ENCODE data around the gene NOTUM. TPM values are rescaled to one million over a fixed set of nuclear protein-coding genes. Genes with fewer than 3 reads are reported as not detected.

The NOTUM gene
- total RNA-seq (2014; rRNA removed; shearing (Covaris generic)): 2.0 and 2.3 TPM in 2 replicates

- H3K27me3 ChIP-seq (ENCODE audit: control insufficient read depth, insufficient read depth, low read length): peaks cover 64% of the 10 kb centered on the region
- peak within 1 kb of the TSS; percentile 30 for H3K4me3 ChIP-seq (ENCODE audit: insufficient read depth, low read depth, low read length)
- no peaks in the 10 kb centered on the region for H3K36me3 ChIP-seq (replicated peaks; ENCODE audit: control insufficient read depth, insufficient read depth, low read length)
- DNase-seq: peak; percentile 93
Measured at GRCh38 chr17:81961087-81961511, at the start of gene NOTUM. Gene NOTUM (minus strand): TSS chr17:81961187. CDS start chr17:81960909, 278 bp downstream.

GRCh38 chr17:82009413-82009812 lies 48.4 kb upstream of the NOTUM start:
- Histone ChIP-seq H3K4me3 (ENCODE audit: insufficient read depth, low read depth, low read length) (no peak overlapping the region), H3K36me3 (replicated peaks; ENCODE audit: control insufficient read depth, insufficient read depth, low read length) (no peaks in the 10 kb centered on the region), H3K27me3 (ENCODE audit: control insufficient read depth, insufficient read depth, low read length) (no peaks in the 10 kb centered on the region)
- no peak for DNase-seq

- Histone ChIP-seq H3K27me3 (ENCODE audit: control insufficient read depth, insufficient read depth, low read length) (no peaks in the 10 kb centered on the region), H3K36me3 (replicated peaks; ENCODE audit: control insufficient read depth, insufficient read depth, low read length) (no peaks in the 10 kb centered on the region), H3K4me3 (ENCODE audit: insufficient read depth, low read depth, low read length) (no peak overlapping the region)
- DNase-seq: no peak
Measured at GRCh38 chr17:82008941-82009405, 48.0 kb upstream of the NOTUM start.

- Histone ChIP-seq H3K36me3 (replicated peaks; ENCODE audit: control insufficient read depth, insufficient read depth, low read length) (no peaks in the 10 kb centered on the region), H3K27me3 (ENCODE audit: control insufficient read depth, insufficient read depth, low read length) (no peaks in the 10 kb centered on the region), H3K4me3 (ENCODE audit: insufficient read depth, low read depth, low read length) (no peak overlapping the region)
- DNase-seq: no peak
Measured at GRCh38 chr17:82008258-82008940, 47.4 kb upstream of the NOTUM start.

GRCh38 chr17:82007495-82008257 lies 46.7 kb upstream of the NOTUM start:
- H3K36me3 ChIP-seq (replicated peaks; ENCODE audit: control insufficient read depth, insufficient read depth, low read length): no peaks in the 10 kb centered on the region
- H3K4me3 ChIP-seq (ENCODE audit: insufficient read depth, low read depth, low read length): no peak overlapping the region
- peak; percentile 77 for DNase-seq
- H3K27me3 ChIP-seq (ENCODE audit: control insufficient read depth, insufficient read depth, low read length): no peaks in the 10 kb centered on the region

GRCh38 chr17:82007228-82007494 lies 46.2 kb upstream of the NOTUM start:
- Histone ChIP-seq H3K4me3 (ENCODE audit: insufficient read depth, low read depth, low read length) (no peak overlapping the region), H3K36me3 (replicated peaks; ENCODE audit: control insufficient read depth, insufficient read depth, low read length) (no peaks in the 10 kb centered on the region), H3K27me3 (ENCODE audit: control insufficient read depth, insufficient read depth, low read length) (no peaks in the 10 kb centered on the region)
- no peak for DNase-seq

GRCh38 chr17:82006468-82007227 lies 45.7 kb upstream of the NOTUM start:
- H3K4me3 ChIP-seq (ENCODE audit: insufficient read depth, low read depth, low read length): no peak overlapping the region
- H3K36me3 ChIP-seq (replicated peaks; ENCODE audit: control insufficient read depth, insufficient read depth, low read length): no peaks in the 10 kb centered on the region
- no peak for DNase-seq
- H3K27me3 ChIP-seq (ENCODE audit: control insufficient read depth, insufficient read depth, low read length): no peaks in the 10 kb centered on the region

- H3K4me3 ChIP-seq (ENCODE audit: insufficient read depth, low read depth, low read length): no peak overlapping the region
- DNase-seq: no peak
- no peaks in the 10 kb centered on the region for H3K36me3 ChIP-seq (replicated peaks; ENCODE audit: control insufficient read depth, insufficient read depth, low read length)
Measured at GRCh38 chr17:82005701-82006348, 44.8 kb upstream of the NOTUM start.

GRCh38 chr17:82004517-82005455 lies 43.8 kb upstream of the NOTUM start:
- no peaks in the 10 kb centered on the region for H3K27me3 ChIP-seq (ENCODE audit: control insufficient read depth, insufficient read depth, low read length)
- H3K4me3 ChIP-seq (ENCODE audit: insufficient read depth, low read depth, low read length): no peak overlapping the region
- no peak for DNase-seq
- H3K36me3 ChIP-seq (replicated peaks; ENCODE audit: control insufficient read depth, insufficient read depth, low read length): no peaks in the 10 kb centered on the region

More at GRCh38 chr17:82005701-82006348, 44.8 kb upstream of the NOTUM start:
- no peaks in the 10 kb centered on the region for H3K27me3 ChIP-seq (ENCODE audit: control insufficient read depth, insufficient read depth, low read length)

GRCh38 chr17:82003411-82004381 lies 42.7 kb upstream of the NOTUM start:
- peak; percentile 71 for DNase-seq
- Histone ChIP-seq H3K36me3 (replicated peaks; ENCODE audit: control insufficient read depth, insufficient read depth, low read length) (no peaks in the 10 kb centered on the region), H3K4me3 (ENCODE audit: insufficient read depth, low read depth, low read length) (no peak overlapping the region), H3K27me3 (ENCODE audit: control insufficient read depth, insufficient read depth, low read length) (no peaks in the 10 kb centered on the region)

- no peak overlapping the region for H3K4me3 ChIP-seq (ENCODE audit: insufficient read depth, low read depth, low read length)
- DNase-seq: no peak
- no peaks in the 10 kb centered on the region for H3K36me3 ChIP-seq (replicated peaks; ENCODE audit: control insufficient read depth, insufficient read depth, low read length)
- H3K27me3 ChIP-seq (ENCODE audit: control insufficient read depth, insufficient read depth, low read length): no peaks in the 10 kb centered on the region
Measured at GRCh38 chr17:82001571-82002056, 40.6 kb upstream of the NOTUM start.

- no peaks in the 10 kb centered on the region for H3K36me3 ChIP-seq (replicated peaks; ENCODE audit: control insufficient read depth, insufficient read depth, low read length)
- H3K27me3 ChIP-seq (ENCODE audit: control insufficient read depth, insufficient read depth, low read length): no peaks in the 10 kb centered on the region
- no peak overlapping the region for H3K4me3 ChIP-seq (ENCODE audit: insufficient read depth, low read depth, low read length)
- DNase-seq: no peak
Measured at GRCh38 chr17:82000803-82001570, 40.0 kb upstream of the NOTUM start.
